GM23248 (cell line): ENCODE results near the gene CPNE4.

Experiments
- EZH2 ChIP-seq: fragments of 200-600 bp; sonication (generic); IDR thresholded peaks from 2 replicates; pipeline ENCODE4 v1.6.1; 2018; ENCODE audit warnings: antibody characterized with exemption, mild to moderate bottlenecking; ENCODE audit not compliant: insufficient read depth, poor library complexity, severe bottlenecking
- EZH2phosphoT487 ChIP-seq: fragments of 200-600 bp; sonication (generic); IDR thresholded peaks from 2 replicates; pipeline ENCODE4 v1.6.1; 2018; ENCODE audit warnings: antibody characterized with exemption, moderate library complexity, mild to moderate bottlenecking, low read depth; ENCODE audit not compliant: insufficient read depth

DNA sequence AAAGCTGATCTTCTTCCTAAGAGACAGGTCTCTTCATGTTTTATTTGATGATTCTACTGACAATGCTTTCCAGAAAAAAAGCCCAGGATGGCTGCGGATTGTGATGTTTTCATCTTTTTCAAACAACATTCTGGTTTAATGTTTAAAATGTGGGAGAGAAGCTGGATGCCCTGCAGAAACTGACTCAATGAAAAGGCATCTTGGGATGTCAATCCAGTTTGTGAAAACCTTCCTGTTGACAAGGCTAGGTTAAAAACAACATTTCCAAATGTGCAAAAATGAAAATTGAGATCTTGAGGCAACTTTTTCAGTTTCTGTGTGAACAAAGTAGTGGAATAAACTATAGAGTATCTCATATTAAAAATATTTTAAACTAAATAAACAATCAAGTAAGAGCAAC lies 376.0 kb downstream of the CPNE4 start:
- TF ChIP-seq EZH2 (no peak), EZH2phosphoT487 (no peak)
